ENCODE measurements around the gene MAP2K2. TPM values are rescaled to one million over a fixed set of nuclear protein-coding genes. Genes with fewer than 3 reads are reported as not detected.

Gene MAP2K2
- total RNA-seq, 2 experiments from 2014 or later, result 201 to 238 TPM

GRCh38 chr19:4077800-4078684 lies 45.9 kb downstream of the MAP2K2 start:
- DNase-seq, result peak; percentile 78
- ATAC-seq, result peak; percentile 67
- no peaks in the 10 kb centered on the region for H3K9me3 Mint-ChIP-seq (ENCODE audit: low read depth)
- peak overlapping the region; percentile 87 for H3K27ac Mint-ChIP-seq
- no peaks in the 10 kb centered on the region for H3K27me3 Mint-ChIP-seq
- peak overlapping the region; percentile 62 for H3K4me3 Mint-ChIP-seq
- CTCF ChIA-PET, result interaction anchor here (0.8 to 2.9 kb wide), 8 partner anchors 9 to 90 kb away, joined by 3 to 16 read pairs (median 4); no protein-coding TSS in a partner anchor
- H3K36me3 Mint-ChIP-seq, result no peaks in the 10 kb centered on the region
- H3K4me1 Mint-ChIP-seq, result peaks cover 57% of the 10 kb centered on the region

GRCh38 chr19:4077007-4077374 lies 46.9 kb downstream of the MAP2K2 start:
- Mint-ChIP-seq H3K27me3 (no peaks in the 10 kb centered on the region), H3K4me1 (peaks cover 50% of the 10 kb centered on the region), H3K4me3 (peak overlapping the region; percentile 62), H3K9me3 (ENCODE audit: low read depth) (no peaks in the 10 kb centered on the region), H3K27ac (peak overlapping the region; percentile 87), H3K36me3 (no peaks in the 10 kb centered on the region)
- peak; percentile 40 for DNase-seq
- no peak for ATAC-seq
- CTCF ChIA-PET, result interaction anchor here (1.1 to 2.9 kb wide), 5 partner anchors 10 to 38 kb away, joined by 3 to 16 read pairs (median 3); partner anchors contain the start of gene ZBTB7A

- H3K36me3 Mint-ChIP-seq, result no peaks in the 10 kb centered on the region
Observed at GRCh38 chr19:4075373-4075772, 48.5 kb downstream of the MAP2K2 start.

GRCh38 chr19:4071610-4072009 lies 52.3 kb downstream of the MAP2K2 start:
- Mint-ChIP-seq H3K9me3 (ENCODE audit: low read depth) (no peaks in the 10 kb centered on the region), H3K4me1 (peaks cover 44% of the 10 kb centered on the region), H3K27me3 (no peaks in the 10 kb centered on the region), H3K4me3 (no peak overlapping the region), H3K27ac (no peak overlapping the region), H3K36me3 (no peaks in the 10 kb centered on the region)
- no peak for DNase-seq
- ATAC-seq, result no peak
- CTCF ChIA-PET, result interaction anchor here (0.6 kb wide), 1 partner anchor 87 kb away, joined by 4 read pairs; the partner anchor contains the start of gene EEF2

More at GRCh38 chr19:4075373-4075772, 48.5 kb downstream of the MAP2K2 start:
- no peaks in the 10 kb centered on the region for H3K27me3 Mint-ChIP-seq
- peaks cover 49% of the 10 kb centered on the region for H3K4me1 Mint-ChIP-seq
- CTCF ChIA-PET, result no interaction called here
- ATAC-seq (peak; percentile 45), DNase-seq (peak; percentile 75)
- H3K27ac Mint-ChIP-seq, result peak overlapping the region; percentile 79
- H3K9me3 Mint-ChIP-seq (ENCODE audit: low read depth), result no peaks in the 10 kb centered on the region
- H3K4me3 Mint-ChIP-seq, result peak overlapping the region; percentile 0

- H3K4me3 Mint-ChIP-seq, result peak overlapping the region; percentile 56
- peaks cover 27% of the 10 kb centered on the region for H3K4me1 Mint-ChIP-seq
- no peaks in the 10 kb centered on the region for H3K36me3 Mint-ChIP-seq
- peak overlapping the region; percentile 89 for H3K27ac Mint-ChIP-seq
- H3K27me3 Mint-ChIP-seq, result no peaks in the 10 kb centered on the region
- ATAC-seq (no peak), DNase-seq (peak; percentile 90)
- CTCF ChIA-PET, result interaction anchor here (0.6 to 1.4 kb wide), 4 partner anchors 8 to 25 kb away, joined by 3 read pairs; no protein-coding TSS in a partner anchor
- no peaks in the 10 kb centered on the region for H3K9me3 Mint-ChIP-seq (ENCODE audit: low read depth)
Observed at GRCh38 chr19:4069331-4069959, 54.5 kb downstream of the MAP2K2 start.

GRCh38 chr19:4068047-4068966 lies 55.6 kb downstream of the MAP2K2 start:
- H3K9me3 Mint-ChIP-seq (ENCODE audit: low read depth), result no peaks in the 10 kb centered on the region
- ATAC-seq (no peak), DNase-seq (no peak)
- peaks cover 6% of the 10 kb centered on the region for H3K36me3 Mint-ChIP-seq
- peak overlapping the region; percentile 79 for H3K4me3 Mint-ChIP-seq
- peaks cover 29% of the 10 kb centered on the region for H3K4me1 Mint-ChIP-seq
- H3K27me3 Mint-ChIP-seq, result no peaks in the 10 kb centered on the region
- H3K27ac Mint-ChIP-seq, result peak overlapping the region; percentile 89
- CTCF ChIA-PET, result interaction anchor here (0.7 to 1.4 kb wide), 2 partner anchors 10 to 21 kb away, joined by 3 to 5 read pairs; no protein-coding TSS in a partner anchor

GRCh38 chr19:4067396-4068046 lies 56.4 kb downstream of the MAP2K2 start:
- CTCF ChIA-PET, result interaction anchor here (0.7 kb wide), 1 partner anchor 22 kb away, joined by 5 read pairs; no protein-coding TSS in a partner anchor
- H3K4me3 Mint-ChIP-seq, result peak overlapping the region; percentile 79
- H3K27ac Mint-ChIP-seq, result peak overlapping the region; percentile 89

GRCh38 chr19:4066682-4067395 lies 57.1 kb downstream of the MAP2K2 start, which contains the start of gene ZBTB7A:
TSS of gene ZBTB7A (minus strand) at chr19:4066899. CDS start at chr19:4055232, 11,667 bp downstream.
- DNase-seq (peak; percentile 92), ATAC-seq (peak; percentile 48)
- Mint-ChIP-seq H3K4me3 (peak within 1 kb of the TSS; percentile 79), H3K4me1 (peaks cover 42% of the 10 kb centered on the region), H3K27ac (peak within 1 kb of the TSS; percentile 89), H3K36me3 (peaks cover 8% of the 10 kb centered on the region), H3K27me3 (no peaks in the 10 kb centered on the region), H3K9me3 (ENCODE audit: low read depth) (no peaks in the 10 kb centered on the region)
- CTCF ChIA-PET, result interaction anchor here (0.8 to 1.1 kb wide), 4 partner anchors 10 to 79 kb away, joined by 3 to 4 read pairs (median 3); no protein-coding TSS in a partner anchor

More at GRCh38 chr19:4067396-4068046, 56.4 kb downstream of the MAP2K2 start:
- Mint-ChIP-seq H3K9me3 (ENCODE audit: low read depth) (no peaks in the 10 kb centered on the region), H3K27me3 (no peaks in the 10 kb centered on the region), H3K4me1 (peaks cover 36% of the 10 kb centered on the region), H3K36me3 (peaks cover 8% of the 10 kb centered on the region)
- ATAC-seq, result peak; percentile 4
- DNase-seq, result peak; percentile 67

- CTCF ChIA-PET, result interaction anchor here (0.7 to 1.1 kb wide), 5 partner anchors 11 to 78 kb away, joined by 3 to 4 read pairs (median 3); no protein-coding TSS in a partner anchor
- ATAC-seq, result no peak
- peaks cover 43% of the 10 kb centered on the region for H3K4me1 Mint-ChIP-seq
- H3K36me3 Mint-ChIP-seq, result peaks cover 8% of the 10 kb centered on the region
- peak overlapping the region; percentile 46 for H3K27ac Mint-ChIP-seq
- peak overlapping the region; percentile 40 for H3K4me3 Mint-ChIP-seq
- H3K9me3 Mint-ChIP-seq (ENCODE audit: low read depth), result no peaks in the 10 kb centered on the region
- DNase-seq, result peak; percentile 73
- H3K27me3 Mint-ChIP-seq, result no peaks in the 10 kb centered on the region
Observed at GRCh38 chr19:4066176-4066606, 57.7 kb downstream of the MAP2K2 start.

GRCh38 chr19:4065430-4066175 lies 58.3 kb downstream of the MAP2K2 start:
- Mint-ChIP-seq H3K27me3 (no peaks in the 10 kb centered on the region), H3K9me3 (ENCODE audit: low read depth) (no peaks in the 10 kb centered on the region), H3K36me3 (peaks cover 8% of the 10 kb centered on the region), H3K4me3 (peak overlapping the region; percentile 40), H3K27ac (peak overlapping the region; percentile 46), H3K4me1 (peaks cover 48% of the 10 kb centered on the region)
- DNase-seq (peak; percentile 98), ATAC-seq (peak; percentile 68)
- CTCF ChIA-PET, result interaction anchor here (0.7 to 2.4 kb wide), 4 partner anchors 23 to 74 kb away, joined by 3 to 14 read pairs (median 3); no protein-coding TSS in a partner anchor
